Measurements from ENCODE around the gene TBC1D17. TPM values are rescaled to one million over a fixed set of nuclear protein-coding genes. Genes with fewer than 3 reads are reported as not detected.

The TBC1D17 gene
- polyA plus RNA-seq (ENCODE audit: insufficient read length in 3 of 3), result 10 to 100 TPM; 48.3 to 64.2 (median 61.1) TPM
- long read RNA-seq, donor 1, partial matches to known transcripts, result 0 of 2 reads
- long read RNA-seq, donor 1, other reads (novel, unspliced or antisense), result 0 of 2 reads
- long read RNA-seq, donor 2, transcript TBC1D17-201 (17 exons, 2,366 nt), result major isoform, 6 of 6 reads
- long read RNA-seq, donor 2, partial matches to known transcripts, result 0 of 6 reads
- long read RNA-seq, donor 2, other reads (novel, unspliced or antisense), result 0 of 6 reads
- long read RNA-seq, donor 3, partial matches to known transcripts, result 0 of 4 reads
- long read RNA-seq, donor 3, other reads (novel, unspliced or antisense), result 0 of 4 reads
- long read RNA-seq, donor 4, transcript TBC1D17-201 (17 exons, 2,366 nt), result major isoform, 10 of 10 reads
- long read RNA-seq, donor 4, partial matches to known transcripts, result 0 of 10 reads
- long read RNA-seq, donor 4, other reads (novel, unspliced or antisense), result 0 of 10 reads
- long read RNA-seq, donor 5, partial matches to known transcripts, result 0 of 1 reads
- long read RNA-seq, donor 5, other reads (novel, unspliced or antisense), result 0 of 1 reads
- long read RNA-seq, donor 6, partial matches to known transcripts, result 0 of 5 reads
- long read RNA-seq, donor 6, other reads (novel, unspliced or antisense), result 0 of 5 reads
- long read RNA-seq, donor 7, transcript TBC1D17-201 (17 exons, 2,366 nt), result major isoform, 8 of 15 reads
- long read RNA-seq, donor 7, partial matches to known transcripts, result 6 of 15 reads
- long read RNA-seq, donor 7, other reads (novel, unspliced or antisense), result 0 of 15 reads
- long read RNA-seq, donor 8, result 0 reads
- long read RNA-seq, donor 9, partial matches to known transcripts, result 0 of 4 reads
- long read RNA-seq, donor 9, other reads (novel, unspliced or antisense), result 0 of 4 reads
- long read RNA-seq, donor 10, partial matches to known transcripts, result 12 of 18 reads
- long read RNA-seq, donor 10, other reads (novel, unspliced or antisense), result 0 of 18 reads
- long read RNA-seq, donor 11, partial matches to known transcripts, result 5 of 8 reads
- long read RNA-seq, donor 11, other reads (novel, unspliced or antisense), result 0 of 8 reads
- long read RNA-seq, donor 12, transcript TBC1D17-201 (17 exons, 2,366 nt), result major isoform, 6 of 7 reads
- long read RNA-seq, donor 12, partial matches to known transcripts, result 0 of 7 reads
- long read RNA-seq, donor 12, other reads (novel, unspliced or antisense), result 0 of 7 reads
- long read RNA-seq, donor 13, partial matches to known transcripts, result 5 of 8 reads
- long read RNA-seq, donor 13, other reads (novel, unspliced or antisense), result 0 of 8 reads
- long read RNA-seq, donor 14, partial matches to known transcripts, result 7 of 12 reads
- long read RNA-seq, donor 14, other reads (novel, unspliced or antisense), result 0 of 12 reads
- long read RNA-seq, donor 15, transcript TBC1D17-201 (17 exons, 2,366 nt), result major isoform, 6 of 7 reads
- long read RNA-seq, donor 15, partial matches to known transcripts, result 0 of 7 reads
- long read RNA-seq, donor 15, other reads (novel, unspliced or antisense), result 0 of 7 reads
- long read RNA-seq, donor 16, transcript TBC1D17-201 (17 exons, 2,366 nt), result major isoform, 6 of 9 reads
- long read RNA-seq, donor 16, partial matches to known transcripts, result 0 of 9 reads
- long read RNA-seq, donor 16, other reads (novel, unspliced or antisense), result 0 of 9 reads

- peak; percentile 100 for DNase-seq
Measured at GRCh38 chr19:49877020-49877878, at the start of gene TBC1D17, which contains the start of gene AKT1S1. Gene TBC1D17 (plus strand): TSS chr19:49877702. CDS start chr19:49877724, 22 bp downstream. Gene AKT1S1 (minus strand): TSS chr19:49877355. CDS start chr19:49873295, 4,060 bp downstream.

GRCh38 chr19:49829200-49829599 is 48.3 kb upstream of the TBC1D17 start:
- DNase-seq, result no peak

DNA sequence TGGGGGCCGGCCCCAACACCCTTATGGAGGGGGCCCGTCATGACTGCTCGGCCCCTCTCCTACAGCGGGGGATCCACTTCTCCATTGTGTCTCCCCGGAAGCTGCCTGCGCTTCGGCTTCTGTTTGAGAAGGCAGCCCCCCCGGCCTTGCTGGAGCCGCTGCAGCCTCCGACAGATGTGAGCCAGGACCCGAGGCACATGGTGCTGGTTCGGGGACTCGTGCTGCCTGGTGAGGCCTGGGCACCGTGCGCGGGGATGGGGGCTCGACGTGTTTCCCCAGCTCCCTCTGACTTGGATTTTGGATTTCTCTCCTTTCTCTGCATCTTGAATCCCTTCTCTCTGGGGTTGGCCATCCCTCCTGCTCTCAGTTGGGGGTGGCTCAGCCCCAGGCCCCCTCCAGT is 47.8 kb upstream of the TBC1D17 start:
- no peak for DNase-seq

GRCh38 chr19:49830766-49831165 is 46.7 kb upstream of the TBC1D17 start:
- DNase-seq, result no peak

DNA sequence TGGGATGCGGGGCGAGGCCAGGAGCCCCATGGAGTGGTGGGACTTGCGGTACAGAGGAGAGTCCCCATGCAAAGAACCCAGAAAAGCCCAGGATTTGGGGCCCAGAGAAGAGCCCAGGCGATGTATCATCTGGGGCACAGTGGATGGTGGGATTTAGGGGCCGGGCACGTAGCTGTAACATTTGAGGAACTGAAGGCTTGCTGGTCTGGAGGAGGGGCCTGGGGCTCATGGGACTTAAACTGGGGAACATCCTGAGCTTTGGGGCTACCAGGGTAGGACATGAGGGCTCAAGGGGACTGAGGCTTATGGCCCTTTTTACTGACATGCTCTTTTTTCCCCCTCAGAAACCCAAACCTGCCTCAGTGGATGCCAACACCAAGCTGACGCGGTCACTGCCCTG is 45.9 kb upstream of the TBC1D17 start:
- no peak for DNase-seq

- DNase-seq, result no peak
Measured at GRCh38 chr19:49832556-49832955, 44.9 kb upstream of the TBC1D17 start.

DNA sequence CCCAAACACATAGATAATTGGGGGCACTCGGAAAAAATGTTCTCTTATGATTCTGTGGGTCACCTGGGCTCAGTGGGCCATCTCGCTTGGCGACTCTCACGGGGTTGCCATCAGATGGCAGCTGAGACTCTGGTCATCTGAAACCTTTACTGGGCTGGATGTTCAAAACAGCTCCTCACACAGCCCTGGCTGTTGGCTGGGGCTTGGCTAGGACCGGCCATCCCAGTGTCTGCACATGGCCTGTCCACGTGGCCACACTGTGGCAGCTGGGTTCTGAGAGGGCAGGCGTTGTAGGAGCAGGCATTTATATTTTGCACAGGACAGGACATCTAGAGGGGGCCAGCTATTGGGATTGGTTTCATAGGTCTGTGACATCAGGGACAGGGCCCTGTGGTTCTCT is 43.9 kb upstream of the TBC1D17 start:
- DNase-seq, result no peak

DNA sequence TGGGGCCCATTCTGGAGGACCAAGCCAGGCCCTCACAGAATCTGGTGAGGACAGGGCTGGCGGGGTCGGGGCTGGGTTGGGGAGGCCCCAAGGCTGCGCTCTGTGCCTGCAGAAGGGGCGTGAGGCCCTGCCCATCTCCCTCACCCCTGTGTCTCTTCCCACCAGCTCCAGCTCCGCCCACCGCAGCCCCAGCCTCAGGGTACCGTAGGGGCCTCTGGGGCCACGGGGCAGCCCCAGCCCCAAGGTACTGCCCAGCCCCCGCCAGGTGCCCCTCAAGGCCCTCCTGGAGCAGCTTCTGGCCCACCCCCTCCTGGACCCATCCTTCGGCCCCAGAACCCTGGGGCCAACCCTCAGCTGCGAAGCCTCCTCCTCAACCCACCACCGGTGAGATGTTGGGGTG is 41.9 kb upstream of the TBC1D17 start:
- DNase-seq, result no peak

DNA sequence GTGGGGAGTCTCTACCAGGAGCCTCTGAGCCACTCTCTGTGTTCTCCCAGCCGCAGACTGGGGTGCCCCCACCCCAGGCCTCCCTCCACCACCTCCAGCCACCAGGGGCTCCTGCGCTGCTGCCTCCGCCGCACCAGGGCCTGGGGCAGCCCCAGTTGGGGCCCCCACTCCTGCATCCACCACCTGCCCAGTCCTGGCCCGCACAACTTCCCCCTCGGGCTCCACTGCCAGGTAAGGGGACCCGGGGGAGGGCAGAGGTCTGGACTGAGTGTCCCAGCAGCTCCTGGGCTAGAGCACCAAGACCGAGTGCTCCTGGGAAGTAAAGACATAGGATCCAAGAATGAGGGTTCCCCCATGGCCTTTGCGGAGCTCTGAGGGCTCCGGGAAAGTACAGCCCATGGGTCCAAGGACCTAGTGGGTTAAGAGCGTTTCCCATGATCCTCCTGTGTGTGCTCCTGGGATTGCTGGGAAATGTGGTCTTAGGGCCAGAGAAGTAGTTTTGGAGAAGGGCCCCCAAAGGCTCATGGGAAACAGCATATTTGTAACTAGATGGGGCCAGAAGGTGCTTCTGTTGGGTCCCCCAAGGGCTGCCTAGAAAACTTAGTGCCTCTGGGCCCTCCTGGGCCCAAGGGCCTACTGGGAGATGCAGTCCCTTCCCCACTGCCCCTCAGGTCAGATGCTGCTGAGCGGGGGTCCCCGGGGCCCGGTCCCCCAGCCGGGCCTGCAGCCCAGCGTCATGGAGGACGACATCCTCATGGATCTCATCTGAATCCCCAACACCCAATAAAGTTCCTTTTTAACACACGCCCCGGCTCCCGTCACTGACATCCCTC is 41.1 kb upstream of the TBC1D17 start:
- no peak for DNase-seq

- DNase-seq, result no peak
Measured at GRCh38 chr19:49837009-49837310, 40.5 kb upstream of the TBC1D17 start.

GRCh38 chr19:49837425-49837824 is 40.1 kb upstream of the TBC1D17 start:
- no peak for DNase-seq

GRCh38 chr19:49838885-49839588 is 38.5 kb upstream of the TBC1D17 start:
- DNase-seq, result no peak

GRCh38 chr19:49839713-49840112 is 37.8 kb upstream of the TBC1D17 start:
- no peak for DNase-seq

- DNase-seq, result no peak
Measured at GRCh38 chr19:49840321-49840720, 37.2 kb upstream of the TBC1D17 start.

DNA sequence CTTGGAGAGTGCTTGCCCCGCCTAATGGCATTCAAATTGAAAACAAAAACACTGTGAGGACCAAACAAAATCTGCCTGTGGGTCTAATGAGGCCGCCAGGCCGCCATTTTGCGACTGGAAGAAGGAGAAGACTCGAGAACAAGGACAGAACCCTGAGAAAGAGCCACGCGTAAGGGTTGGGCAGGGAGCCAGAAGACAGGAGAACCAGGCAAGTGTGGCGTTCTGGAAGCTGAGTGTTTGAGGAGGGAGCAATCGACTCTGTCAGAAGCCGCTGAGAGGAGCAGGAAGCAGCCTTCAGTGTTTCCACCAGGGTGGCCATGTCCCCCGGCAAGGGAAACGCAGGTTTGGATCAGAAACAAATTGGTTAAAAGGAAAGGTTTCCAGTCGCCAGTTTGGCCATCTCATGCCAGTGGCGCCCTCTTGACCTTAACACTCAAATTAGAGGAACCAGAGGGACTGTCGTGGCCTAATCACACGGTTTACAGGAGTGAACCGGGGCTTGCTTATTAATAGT is 36.7 kb upstream of the TBC1D17 start:
- no peak for DNase-seq

GRCh38 chr19:49843265-49843664 is 34.2 kb upstream of the TBC1D17 start:
- DNase-seq, result no peak

DNA sequence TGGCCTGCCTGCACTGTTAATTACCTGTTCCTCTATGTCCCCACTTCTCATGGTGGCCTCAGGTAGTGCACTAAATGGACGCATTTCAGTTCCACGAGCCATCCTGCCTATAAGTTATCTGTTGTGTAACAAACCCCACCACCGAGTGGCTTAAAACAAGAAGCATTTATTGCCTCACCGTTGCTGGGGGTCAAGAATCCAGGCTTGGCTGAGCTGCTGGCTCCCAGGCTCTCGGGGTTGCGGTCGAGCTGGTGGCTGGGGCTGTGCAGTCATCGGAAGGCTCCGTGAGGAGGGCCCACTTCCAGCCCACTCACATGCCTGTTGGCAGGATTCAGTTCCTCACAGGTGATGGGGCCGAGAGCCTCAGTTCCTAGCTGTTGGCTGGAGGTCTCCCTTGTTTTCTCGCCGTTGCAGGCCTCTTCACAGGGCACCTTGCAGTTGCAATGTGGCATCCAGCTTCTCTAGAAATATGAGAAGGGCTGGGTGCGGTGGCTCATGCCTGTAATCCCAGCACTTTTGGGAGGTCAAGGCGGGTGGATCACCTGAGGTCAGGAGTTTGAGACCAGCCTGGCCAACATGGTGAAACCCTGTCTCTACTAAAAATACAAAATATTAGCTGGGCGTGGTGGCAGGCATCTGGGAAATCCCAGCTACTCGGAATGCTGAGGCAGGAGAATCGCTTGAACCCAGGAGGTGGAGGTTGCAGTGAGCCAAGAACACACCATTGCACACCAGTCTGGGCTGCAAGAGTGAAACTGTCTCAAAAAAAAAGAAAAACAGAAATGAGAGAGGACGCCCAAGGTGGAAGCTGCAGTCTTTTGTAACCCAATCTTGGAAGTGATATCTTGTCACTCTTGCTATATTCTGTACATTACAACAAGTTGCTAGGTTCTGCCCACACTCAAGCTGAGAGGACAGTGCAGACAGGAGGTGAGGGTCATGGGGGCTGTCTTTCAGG is 33.1 kb upstream of the TBC1D17 start:
- DNase-seq, result no peak
